Neural progenitor cell (in vitro differentiated cells): Measurements from ENCODE around the gene CMTM8. TPM values are rescaled to one million over a fixed set of nuclear protein-coding genes. Genes with fewer than 3 reads are reported as not detected.

Experiments
- DNase-seq: peaks from one replicate; pipeline ENCODE4 v3.0.0-alpha.2; 2016; ENCODE audit warnings: low spot score
- H2AFZ ChIP-seq: fragments of 200-600 bp; sonication (generic); replicated peaks from 2 replicates; pipeline ENCODE4 v1.6.1; 2016; ENCODE audit warnings: antibody characterized with exemption
- H3F3A ChIP-seq: fragments of 200-600 bp; sonication (generic); 2 replicates; pipeline ENCODE4 v1.6.1; 2016; ENCODE audit warnings: antibody characterized with exemption, low read depth
- H3K27ac ChIP-seq: fragments of 200-600 bp; sonication (generic); 2 replicates; pipeline ENCODE4 v1.5.1; 2016; ENCODE audit warnings: mild to moderate bottlenecking
- H3K27me3 ChIP-seq: fragments of 200-600 bp; sonication (generic); 2 replicates; pipeline ENCODE4 v1.6.1; 2016; ENCODE audit warnings: mild to moderate bottlenecking, moderate library complexity
- H3K36me3 ChIP-seq: fragments of 200-600 bp; sonication (generic); 2 replicates; pipeline ENCODE4 v1.5.1; 2016
- H3K4me1 ChIP-seq: fragments of 200-600 bp; sonication (generic); 2 replicates; pipeline ENCODE4 v1.6.1; 2016; ENCODE audit warnings: mixed run types
- H3K4me2 ChIP-seq: fragments of 200-600 bp; sonication (generic); 2 replicates; pipeline ENCODE4 v1.6.1; 2016
- H3K4me3 ChIP-seq: fragments of 200-600 bp; sonication (generic); 2 replicates; pipeline ENCODE4 v1.5.1; 2016
- H3K79me2 ChIP-seq: fragments of 200-600 bp; sonication (generic); 2 replicates; pipeline ENCODE4 v1.6.1; 2016; ENCODE audit warnings: low read depth
- H3K9ac ChIP-seq: fragments of 200-600 bp; sonication (generic); 2 replicates; pipeline ENCODE4 v1.6.1; 2016
- H3K9me3 ChIP-seq: fragments of 200-600 bp; sonication (generic); 2 replicates; pipeline ENCODE4 v1.5.1; 2016; ENCODE audit warnings: low read depth
- H4K20me1 ChIP-seq: fragments of 200-600 bp; sonication (generic); 2 replicates; pipeline ENCODE4 v1.6.1; 2016; ENCODE audit warnings: low read depth
- H3K27ac Mint-ChIP-seq: 3 replicates; pipeline ENCODE4 v1.8.0; 2021; ENCODE audit warnings: mixed read lengths
- H3K27me3 Mint-ChIP-seq: 2 replicates; pipeline ENCODE4 v1.8.0; 2022; ENCODE audit warnings: low read depth, mild to moderate bottlenecking, inconsistent platforms, moderate library complexity, mixed read lengths; ENCODE audit not compliant: insufficient read depth
- H3K36me3 Mint-ChIP-seq: 3 replicates; pipeline ENCODE4 v1.8.0; 2021; ENCODE audit warnings: mixed read lengths
- H3K4me1 Mint-ChIP-seq: 3 replicates; pipeline ENCODE4 v1.8.0; 2021; ENCODE audit warnings: mixed read lengths
- H3K4me3 Mint-ChIP-seq: 3 replicates; pipeline ENCODE4 v1.8.0; 2021; ENCODE audit warnings: mild to moderate bottlenecking, moderate library complexity, mixed read lengths
- H3K9me3 Mint-ChIP-seq: 3 replicates; pipeline ENCODE4 v1.8.0; 2020; ENCODE audit warnings: mixed read lengths
- CTCF ChIP-seq: fragments of 200-600 bp; sonication (generic); IDR thresholded peaks from 2 replicates; pipeline ENCODE4 v1.5.1; 2017; ENCODE audit warnings: antibody characterized with exemption, mild to moderate bottlenecking
- EZH2 ChIP-seq: fragments of 200-600 bp; sonication (generic); IDR thresholded peaks from 2 replicates; pipeline ENCODE4 v1.6.1; 2017; ENCODE audit warnings: antibody characterized with exemption, mild to moderate bottlenecking, moderate library complexity
- EZH2phosphoT487 ChIP-seq: fragments of 200-600 bp; sonication (generic); IDR thresholded peaks from 2 replicates; pipeline ENCODE4 v1.6.1; 2017; ENCODE audit warnings: antibody characterized with exemption
- small RNA-seq: library from RNA; depleted of rRNA; stranded (forward); fragments of <200 nt; gene quantifications from one replicate; pipeline ENCODE3, GENCODE V24; 2015
- total RNA-seq: library from RNA; depleted of rRNA; stranded (reverse); fragments of >200 nt; gene quantifications from 2 replicates; pipeline ENCODE4 v1.2.3, GENCODE V29; 2015; ENCODE audit warnings: low replicate concordance

Gene CMTM8
- total RNA-seq, 1 donor from 2014 or later: 2.1 TPM

GRCh38 chr3:32419742-32420125 is 181.3 kb downstream of the CMTM8 start:
- Mint-ChIP-seq H3K4me3 (no peak overlapping the region), H3K4me1 (peaks cover 23% of the 10 kb centered on the region), H3K27me3 (peaks cover 1% of the 10 kb centered on the region), H3K27ac (peak overlapping the region; percentile 54), H3K9me3 (peaks cover 13% of the 10 kb centered on the region), H3K36me3 (peaks cover 6% of the 10 kb centered on the region)
- no peak overlapping the region for H3K27ac ChIP-seq
- H3F3A ChIP-seq: peaks cover 17% of the 10 kb centered on the region
- peak overlapping the region; percentile 45 for H3K4me2 ChIP-seq
- no peaks in the 10 kb centered on the region for H4K20me1 ChIP-seq
- no peak for DNase-seq
- no peaks in the 10 kb centered on the region for H3K9me3 ChIP-seq
- H3K79me2 ChIP-seq: no peaks in the 10 kb centered on the region
- H3K9ac ChIP-seq: no peak overlapping the region
- peaks cover 9% of the 10 kb centered on the region for H3K27me3 ChIP-seq
- TF ChIP-seq CTCF: no peak
- no peak for TF ChIP-seq EZH2phosphoT487
- no peak for TF ChIP-seq EZH2
- H3K36me3 ChIP-seq: no peaks in the 10 kb centered on the region
- H2AFZ ChIP-seq: peak overlapping the region; percentile 40
- H3K4me3 ChIP-seq: no peak overlapping the region
- peaks cover 18% of the 10 kb centered on the region for H3K4me1 ChIP-seq

Small RNA genes within 50 kb of the gene (small RNA-seq; reads per million reads assigned to genes)
- not detected for gene AC097639.2

Other genes starting within 250 kb of the CMTM8 start
- gene GPD1L, start 132.1 kb upstream of the CMTM8 start, total RNA-seq: 1.6 and 5.6 TPM in 2 replicates
- 11.4 and 11.8 TPM in 2 replicates for gene CMTM7, start 153.2 kb downstream of the CMTM8 start, total RNA-seq